ENCODE results near the gene ADGRG7.
"Not testable (repeated sequence)": the region's sequence is repeated elsewhere in the genome, so short reads cannot be mapped to it uniquely, and the experiment has no call there.

Gene ADGRG7

DNA sequence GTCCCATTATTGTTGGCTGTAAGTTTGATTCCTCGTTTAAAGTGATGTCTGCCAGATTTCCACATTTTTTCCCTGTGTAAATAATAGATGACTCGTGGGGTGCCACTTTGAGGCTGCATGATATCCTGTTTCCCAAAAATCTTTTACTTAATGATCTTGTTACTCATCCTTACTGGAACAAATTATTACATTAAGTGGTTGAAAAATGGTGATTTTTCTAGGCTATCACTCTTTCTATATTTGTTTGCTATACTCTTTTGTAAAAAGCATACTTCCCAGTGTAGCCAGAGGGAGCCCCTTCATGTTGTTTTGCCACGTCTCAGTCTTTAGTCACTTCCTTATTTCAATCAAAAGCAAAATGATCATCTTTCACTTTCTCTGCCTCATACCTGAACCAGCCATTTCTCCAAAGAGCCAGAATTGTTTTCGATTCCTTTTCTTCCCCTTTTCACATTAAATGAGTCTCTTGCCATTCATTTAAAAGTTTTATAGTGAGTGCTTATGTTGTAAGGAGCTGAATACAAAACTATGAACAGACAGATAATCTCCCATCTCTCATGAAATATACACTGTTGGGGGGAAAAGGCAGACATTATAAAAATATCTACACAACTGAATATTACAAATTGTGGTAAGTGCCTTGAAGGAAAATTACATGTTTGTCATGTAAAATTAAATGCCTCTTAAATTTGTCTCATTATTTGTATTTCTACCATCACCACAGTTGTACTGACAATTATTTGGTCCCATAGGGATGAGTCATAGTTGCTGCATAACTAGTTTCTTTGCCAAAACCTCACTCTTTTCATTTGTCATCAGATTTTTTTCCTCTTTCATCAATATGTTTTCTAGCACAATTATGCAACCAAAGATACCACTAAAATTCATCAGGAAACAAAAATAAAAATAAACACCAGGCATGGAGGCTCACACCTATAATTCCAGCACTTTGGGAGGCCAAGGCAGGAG lies 41.5 kb downstream of the ADGRG7 start:
- no peaks in the 10 kb centered on the region for H3K9me3 ChIP-seq (replicated peaks in 1 of 11)
- peaks cover 0 to 23% (median 7%) of the 10 kb centered on the region in 10 experiments; a peak in 8 of 20 replicates for H3K4me1 ChIP-seq
- H3K27me3 ChIP-seq: no peaks in the 10 kb centered on the region
- no peaks in the 10 kb centered on the region for H3K36me3 ChIP-seq
- H3K4me2 ChIP-seq: peak overlapping the region in 7 of 11 experiments; percentile 6 to 75 (median 31); a peak in 9 of 22 replicates
- peak overlapping the region in 2 of 11 experiments; percentile 10 to 45; a peak in 3 of 22 replicates for H3K9ac ChIP-seq
- H3K27ac ChIP-seq: peak overlapping the region in 3 of 11 experiments; percentile 19 to 68 (median 49); a peak in 7 of 22 replicates
- H3K4me3 ChIP-seq: peak overlapping the region in 3 of 10 experiments; percentile 8 to 42 (median 17); a peak in 2 of 20 replicates
- H4K20me1 ChIP-seq: no peaks in the 10 kb centered on the region
- no peak for TF ChIP-seq Cebpa-rat (IDR thresholded peaks at IDR 0.05)

DNA sequence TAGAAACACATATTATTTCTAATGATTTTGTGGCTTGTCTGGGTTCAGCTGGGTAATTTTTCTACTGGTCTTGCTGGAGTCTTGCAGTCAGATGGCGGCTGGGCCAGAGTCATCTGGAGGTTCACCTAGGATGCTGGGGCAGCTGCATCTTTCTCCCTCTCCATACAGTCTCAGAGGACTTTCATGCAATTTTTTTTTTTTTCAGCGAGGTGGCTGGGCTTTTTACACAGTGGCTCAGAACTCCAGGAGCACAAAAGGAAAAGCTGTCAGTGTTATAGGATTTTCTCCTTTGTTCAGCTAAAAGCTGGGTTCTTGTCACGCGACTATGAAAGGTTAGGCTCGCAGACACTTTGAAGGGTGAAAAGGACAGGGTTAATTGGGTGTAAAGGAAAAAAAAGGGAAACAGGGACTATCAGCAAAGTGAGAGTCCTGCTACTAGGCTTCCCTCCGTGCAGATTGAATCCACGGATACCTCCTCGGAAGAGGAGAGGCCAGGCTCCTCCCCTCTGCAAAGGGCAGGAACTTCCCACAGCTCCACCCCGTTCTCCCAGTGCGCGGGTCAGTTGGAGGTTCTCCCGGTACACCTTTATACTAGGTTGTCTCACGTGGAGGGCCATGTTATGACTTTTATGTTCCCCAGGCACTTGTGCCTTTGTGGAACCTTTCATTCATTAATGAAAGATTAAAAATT lies 44.3 kb downstream of the ADGRG7 start:
- Histone ChIP-seq H3K9ac (no peak overlapping the region), H3K4me2 (no peak overlapping the region), H4K20me1 (no peaks in the 10 kb centered on the region), H3K9me3 (replicated peaks in 1 of 11) (no peaks in the 10 kb centered on the region), H3K27me3 (no peaks in the 10 kb centered on the region), H3K4me3 (no peak overlapping the region), H3K36me3 (no peaks in the 10 kb centered on the region), H3K27ac (no peak overlapping the region), H3K4me1 (peaks cover 0 to 23% (median 7%) of the 10 kb centered on the region in 10 experiments; a peak in 8 of 20 replicates)
- no peak for TF ChIP-seq Cebpa-rat (IDR thresholded peaks at IDR 0.05)

DNA sequence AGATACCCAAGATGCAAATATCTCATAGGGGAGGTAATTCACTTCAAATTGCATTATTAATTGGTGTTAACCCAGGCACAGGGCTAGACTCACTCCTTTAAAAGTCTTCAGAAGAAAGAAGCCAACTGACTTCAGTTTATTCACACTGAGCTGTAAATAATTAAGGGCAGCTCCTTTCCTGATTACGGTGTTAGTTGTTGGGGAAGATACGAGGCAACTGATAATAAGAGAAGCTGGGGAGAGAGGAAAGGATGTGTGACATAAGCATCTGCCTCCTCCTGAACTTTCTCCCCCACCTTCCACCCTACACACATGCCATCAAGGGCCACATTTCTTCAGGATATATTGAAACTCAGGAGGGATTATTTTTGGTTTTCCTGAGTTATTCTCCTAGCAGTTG lies 47.5 kb downstream of the ADGRG7 start:
- Histone ChIP-seq H3K27ac (no peak overlapping the region), H3K36me3 (no peaks in the 10 kb centered on the region), H3K27me3 (no peaks in the 10 kb centered on the region), H4K20me1 (no peaks in the 10 kb centered on the region), H3K4me3 (no peak overlapping the region), H3K4me1 (peaks cover 0 to 4% (median 0%) of the 10 kb centered on the region in 10 experiments; a peak in 6 of 20 replicates), H3K9me3 (replicated peaks in 1 of 11) (no peaks in the 10 kb centered on the region), H3K4me2 (no peak overlapping the region), H3K9ac (no peak overlapping the region)
- TF ChIP-seq Cebpa-rat (IDR thresholded peaks at IDR 0.05): no peak

DNA sequence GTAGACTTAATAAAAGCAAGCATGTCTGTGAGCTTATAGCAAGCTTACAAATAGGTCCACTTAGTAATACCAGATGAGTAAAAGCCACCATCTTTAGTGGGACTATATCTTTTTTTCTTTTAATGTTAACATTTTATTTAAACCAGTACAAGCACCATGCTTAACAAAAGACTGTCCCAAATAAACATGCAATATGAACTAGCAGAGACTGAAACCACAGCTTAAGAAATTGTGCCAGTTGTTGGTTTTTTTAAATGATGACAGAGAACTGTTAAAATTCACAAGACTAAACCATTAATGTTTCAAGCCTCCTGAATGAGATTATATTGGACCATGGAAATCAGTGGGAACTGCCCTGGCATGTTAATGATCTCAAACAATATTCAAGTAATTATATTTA lies 51.9 kb downstream of the ADGRG7 start:
- H3K9me3 ChIP-seq (replicated peaks in 1 of 11); H4K20me1 ChIP-seq; H3K27me3 ChIP-seq; H3K4me3 ChIP-seq; H3K27ac ChIP-seq; H3K4me2 ChIP-seq; H3K36me3 ChIP-seq; H3K9ac ChIP-seq: not testable (repeated sequence)
- H3K4me1 ChIP-seq: peaks cover 0 to 16% (median 0%) of the 10 kb centered on the region in 10 experiments; a peak in 3 of 20 replicates

DNA sequence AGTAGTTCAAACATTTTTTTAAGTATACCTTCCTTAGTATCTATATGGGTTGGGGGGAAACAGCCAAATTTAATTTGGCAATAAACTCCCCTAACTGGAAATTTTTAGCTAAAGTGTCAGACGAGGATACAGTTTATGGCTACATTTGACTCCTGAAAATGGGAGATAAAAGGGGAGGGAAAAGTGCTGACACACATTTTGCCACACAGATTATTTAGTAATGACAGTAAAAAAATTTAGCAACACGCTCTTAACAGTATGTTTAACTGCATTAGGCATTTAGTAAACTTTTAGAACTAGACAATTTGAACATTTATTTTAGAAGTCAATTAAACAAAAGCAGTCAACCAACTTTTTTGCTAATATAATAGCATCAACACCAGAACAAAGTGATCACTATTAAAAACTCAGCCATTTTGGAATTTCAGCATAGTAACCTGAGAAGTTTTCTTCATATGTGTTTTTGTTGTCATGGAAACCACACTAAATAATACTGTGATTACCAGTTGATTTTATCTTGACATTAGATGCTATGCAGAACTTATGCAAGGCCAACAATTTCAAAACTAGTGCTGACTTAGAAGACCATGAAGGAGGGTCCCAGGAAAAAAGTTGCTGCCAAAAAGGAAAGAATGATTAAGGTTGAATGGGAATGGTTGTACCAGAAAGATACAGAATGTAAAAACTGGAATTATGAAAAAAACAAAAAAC lies 52.9 kb downstream of the ADGRG7 start:
- Histone ChIP-seq H3K27me3 (no peaks in the 10 kb centered on the region), H3K36me3 (no peaks in the 10 kb centered on the region), H3K4me2 (no peak overlapping the region; a peak in 1 of 22 replicates), H4K20me1 (no peaks in the 10 kb centered on the region), H3K4me3 (no peak overlapping the region), H3K9me3 (replicated peaks in 1 of 11) (no peaks in the 10 kb centered on the region), H3K27ac (no peak overlapping the region), H3K4me1 (peaks cover 0 to 16% (median 0%) of the 10 kb centered on the region in 10 experiments; a peak in 3 of 20 replicates), H3K9ac (no peak overlapping the region)
- no peak for TF ChIP-seq Cebpa-rat (IDR thresholded peaks at IDR 0.05)

DNA sequence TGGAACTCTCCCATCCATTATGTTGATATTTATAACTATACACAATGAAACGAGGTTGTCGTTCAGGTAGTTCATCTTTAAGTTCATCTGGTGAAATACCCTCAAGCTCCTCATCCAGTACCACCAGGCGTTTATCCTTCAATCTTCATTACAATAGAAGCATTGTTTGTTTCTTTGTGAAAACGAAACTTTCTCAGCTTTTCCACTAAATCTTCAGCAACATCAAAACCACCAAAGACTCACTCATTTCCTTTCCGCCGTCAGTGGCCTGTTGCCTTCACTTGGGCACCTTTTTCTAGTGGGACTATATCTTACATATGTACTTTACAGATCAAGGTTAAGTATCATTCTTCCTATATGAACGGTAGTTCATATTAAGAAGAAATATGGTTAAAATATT lies 55.8 kb downstream of the ADGRG7 start:
- Histone ChIP-seq H3K9me3 (replicated peaks in 1 of 11) (peaks cover 0 to 7% (median 4%) of the 10 kb centered on the region in 11 experiments; a peak in 8 of 22 replicates), H3K9ac (no peak overlapping the region), H3K27me3 (no peaks in the 10 kb centered on the region), H4K20me1 (no peaks in the 10 kb centered on the region), H3K27ac (no peak overlapping the region), H3K4me1 (peaks cover 0 to 16% (median 0%) of the 10 kb centered on the region in 10 experiments; a peak in 3 of 20 replicates), H3K4me2 (no peak overlapping the region), H3K36me3 (no peaks in the 10 kb centered on the region), H3K4me3 (no peak overlapping the region)
- no peak for TF ChIP-seq Cebpa-rat (IDR thresholded peaks at IDR 0.05)

DNA sequence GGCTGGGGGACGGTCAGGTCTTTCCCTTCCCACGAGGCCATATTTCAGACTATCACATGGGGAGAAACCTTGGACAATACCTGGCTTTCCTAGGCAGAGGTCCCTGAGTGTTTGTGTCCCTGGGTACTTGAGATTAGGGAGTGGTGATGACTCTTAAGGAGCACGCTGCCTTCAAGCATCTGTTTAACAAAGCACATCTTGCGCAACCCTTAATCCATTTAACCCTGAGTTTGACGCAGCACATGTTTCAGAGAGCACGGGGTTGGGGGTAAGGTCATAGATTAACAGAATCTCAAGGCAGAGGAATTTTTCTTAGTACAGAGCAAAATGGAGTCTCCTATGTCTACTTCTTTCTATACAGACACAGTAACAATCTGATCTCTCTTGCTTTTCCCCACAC lies 57.3 kb downstream of the ADGRG7 start:
- Histone ChIP-seq H3K4me1 (peaks cover 0 to 16% (median 0%) of the 10 kb centered on the region in 10 experiments; a peak in 3 of 20 replicates), H3K9me3 (replicated peaks in 1 of 11) (peaks cover 0 to 17% (median 11%) of the 10 kb centered on the region in 11 experiments; a peak in 10 of 22 replicates)
- not testable (repeated sequence) for H3K27ac ChIP-seq, H3K4me3 ChIP-seq, H3K4me2 ChIP-seq, H3K27me3 ChIP-seq, H3K9ac ChIP-seq, H4K20me1 ChIP-seq, H3K36me3 ChIP-seq
- peak in 2 of 11 experiments; percentile 18 to 23; a peak in 1 of 22 replicates for TF ChIP-seq Cebpa-rat (IDR thresholded peaks at IDR 0.05)

DNA sequence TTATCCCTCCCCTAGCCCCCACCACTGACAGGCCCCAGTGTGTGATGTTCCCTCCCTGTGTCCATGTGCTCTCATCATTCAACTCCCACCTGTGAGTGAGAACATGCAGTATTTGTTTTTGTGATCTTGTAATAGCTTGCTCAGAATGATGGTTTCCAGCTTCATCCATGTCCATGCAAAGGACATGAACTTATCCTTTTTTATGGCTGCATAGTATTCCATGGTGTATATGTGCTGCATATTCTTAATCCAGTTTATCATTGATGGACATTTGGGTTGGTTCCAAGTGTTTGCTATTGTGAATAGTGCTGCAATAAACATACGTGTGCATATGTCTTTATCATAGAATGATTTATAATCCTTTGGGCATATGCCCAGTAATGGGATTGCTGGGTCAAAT lies 57.9 kb downstream of the ADGRG7 start:
- Histone ChIP-seq H3K9me3 (replicated peaks in 1 of 11) (peaks cover 0 to 17% (median 11%) of the 10 kb centered on the region in 11 experiments; a peak in 10 of 22 replicates), H3K4me1 (peaks cover 0 to 12% (median 0%) of the 10 kb centered on the region in 10 experiments; a peak in 3 of 20 replicates)
- not testable (repeated sequence) for H3K36me3 ChIP-seq, H3K4me2 ChIP-seq, H3K27ac ChIP-seq, H3K9ac ChIP-seq, H3K27me3 ChIP-seq, H4K20me1 ChIP-seq, H3K4me3 ChIP-seq

DNA sequence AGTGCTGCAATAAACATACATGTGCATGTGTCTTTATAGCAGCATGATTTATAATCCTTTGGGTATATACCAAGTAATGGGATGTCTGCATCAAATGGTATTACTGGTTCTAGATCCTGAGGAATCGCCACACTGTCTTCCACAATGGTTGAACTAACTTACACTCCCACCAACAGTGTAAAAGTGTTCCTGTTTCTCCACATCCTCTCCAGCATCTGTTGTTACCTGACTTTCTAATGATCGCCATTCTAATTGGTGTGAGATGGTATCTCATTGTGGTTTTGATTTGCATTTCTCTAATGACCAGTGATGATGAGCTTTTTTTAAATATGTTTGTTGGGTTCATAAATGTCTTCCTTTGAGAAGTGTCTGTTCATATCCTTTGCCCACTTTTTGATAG lies 61.6 kb downstream of the ADGRG7 start:
- H3K9ac ChIP-seq, H3K36me3 ChIP-seq, H3K4me1 ChIP-seq, H3K27ac ChIP-seq, H3K4me3 ChIP-seq, H3K27me3 ChIP-seq, H3K4me2 ChIP-seq, H4K20me1 ChIP-seq: not testable (repeated sequence)
- peaks cover 0 to 17% (median 11%) of the 10 kb centered on the region in 11 experiments; a peak in 10 of 22 replicates for H3K9me3 ChIP-seq (replicated peaks in 1 of 11)
